NCI-H524 treated with DMSO at 0.1 percent for 48 hours (cell line): Measurements from ENCODE around the gene SAMSN1.

Experiments used
- DNase-seq: peaks from one replicate; lab custom pipeline; 2025; lab: John Stamatoyannopoulos, UW

SAMSN1 gene

GRCh38 chr21:14484188-14485009 is 61.7 kb downstream of the SAMSN1 start:
- no peak for DNase-seq

- DNase-seq, result no peak
Measured at GRCh38 chr21:14483296-14483695, 62.8 kb downstream of the SAMSN1 start.

- no peak for DNase-seq
Measured at GRCh38 chr21:14482165-14482564, 64.0 kb downstream of the SAMSN1 start.

GRCh38 chr21:14480411-14481031 is 65.6 kb downstream of the SAMSN1 start:
- DNase-seq, result no peak

GRCh38 chr21:14479241-14479786 is 66.8 kb downstream of the SAMSN1 start:
- DNase-seq, result no peak

GRCh38 chr21:14477841-14478240 is 68.3 kb downstream of the SAMSN1 start:
- DNase-seq, result no peak

- DNase-seq, result no peak
Measured at GRCh38 chr21:14477133-14477532, 69.0 kb downstream of the SAMSN1 start.

GRCh38 chr21:14474995-14475394 is 71.1 kb downstream of the SAMSN1 start:
- DNase-seq, result no peak

- DNase-seq, result no peak
Measured at GRCh38 chr21:14469641-14470040, 76.5 kb downstream of the SAMSN1 start.

- no peak for DNase-seq
Measured at GRCh38 chr21:14466715-14467114, 79.4 kb downstream of the SAMSN1 start.

- no peak for DNase-seq
Measured at GRCh38 chr21:14457762-14458161, 88.4 kb downstream of the SAMSN1 start.

- DNase-seq, result no peak
Measured at GRCh38 chr21:14456911-14457310, 89.2 kb downstream of the SAMSN1 start.

- DNase-seq, result no peak
Measured at GRCh38 chr21:14454016-14455009, 91.8 kb downstream of the SAMSN1 start.

- no peak for DNase-seq
Measured at GRCh38 chr21:14453339-14454015, 92.6 kb downstream of the SAMSN1 start.

- no peak for DNase-seq
Measured at GRCh38 chr21:14452727-14453241, 93.3 kb downstream of the SAMSN1 start.

GRCh38 chr21:14452031-14452726 is 93.9 kb downstream of the SAMSN1 start:
- DNase-seq, result no peak

- no peak for DNase-seq
Measured at GRCh38 chr21:14451546-14451945, 94.6 kb downstream of the SAMSN1 start.

GRCh38 chr21:14448784-14449183 is 97.3 kb downstream of the SAMSN1 start:
- DNase-seq, result no peak

- no peak for DNase-seq
Measured at GRCh38 chr21:14438211-14438610, 107.9 kb downstream of the SAMSN1 start.

- DNase-seq, result no peak
Measured at GRCh38 chr21:14435423-14435822, 110.7 kb downstream of the SAMSN1 start.
